SU-DHL-6 (cell line): ENCODE data around the gene IL11.

Experiments
- CTCF ChIP-seq: fragments of 200-600 bp; sonication (generic); IDR thresholded peaks from one replicate; pipeline ENCODE4 v1.5.1; 2017; ENCODE audit warnings: antibody characterized with exemption, mild to moderate bottlenecking, low read length, moderate library complexity; ENCODE audit not compliant: insufficient read depth, poor library complexity, severe bottlenecking
- EZH2phosphoT487 ChIP-seq: fragments of 200-600 bp; sonication (generic), shearing (Covaris generic); conservative IDR thresholded peaks from 2 replicates; pipeline ENCODE4 v1.6.1; 2018; ENCODE audit warnings: mild to moderate bottlenecking, antibody characterized with exemption, low read length, moderate library complexity, mixed read lengths

DNA sequence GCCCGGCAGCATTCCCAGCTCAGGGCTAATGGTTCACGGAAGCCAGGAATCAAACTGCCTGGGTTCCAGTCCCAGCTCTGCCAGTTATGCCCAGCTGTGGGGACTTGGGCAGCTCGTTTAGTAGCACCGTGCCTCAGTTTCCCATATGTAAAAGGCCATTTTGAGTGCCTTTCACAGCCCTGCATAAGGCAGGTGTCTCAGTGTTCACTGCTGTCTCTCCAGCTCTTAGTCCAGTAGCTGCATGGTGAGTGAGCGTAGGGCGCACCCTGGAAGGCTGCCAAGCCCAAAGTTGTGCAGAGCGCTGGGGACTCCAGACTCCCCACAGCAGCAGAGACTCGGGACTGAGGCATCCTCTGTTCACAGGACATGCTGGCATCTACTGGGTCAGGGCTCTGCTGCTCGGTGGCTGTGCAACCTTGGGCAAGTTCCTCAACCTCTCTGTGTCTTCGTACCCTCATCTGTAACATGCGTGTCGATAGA is 21.0 kb upstream of the IL11 start:
- TF ChIP-seq CTCF, result no peak
- TF ChIP-seq EZH2phosphoT487, result no peak
